WTC11 (cell line): ENCODE measurements around the gene EPS8L2. TPM values are rescaled to one million over a fixed set of nuclear protein-coding genes. Genes with fewer than 3 reads are reported as not detected.

Experiments used
- ATAC-seq: fragments of 200-7000 bp; cut with Tn5 transposase; 2 replicates; pipeline ENCODE4 v1.10.0; 2021; ENCODE audit warnings: mild to moderate bottlenecking, moderate library complexity
- CTCF ChIA-PET: fragments of 300-600 bp; sonication (Branson Sonifier 250); formaldehyde crosslinking; loops from one replicate; lab custom pipeline; 2021; ENCODE audit warnings: antibody characterized with exemption; lab: Charles Lee
- POLR2A ChIA-PET: fragments of 350-600 bp; sonication (Branson Sonifier 250); formaldehyde crosslinking; loops from one replicate; lab custom pipeline; 2021; ENCODE audit warnings: antibody characterized with exemption; lab: Charles Lee
- DNase-seq: peaks from one replicate; pipeline ENCODE4 v3.0.0; 2021; ENCODE audit warnings: low spot score
- H3K27ac Mint-ChIP-seq: 2 replicates; pipeline ENCODE4 v1.8.0; 2021; ENCODE audit warnings: mixed read lengths
- H3K27me3 Mint-ChIP-seq: 2 replicates; pipeline ENCODE4 v1.8.0; 2021; ENCODE audit warnings: low read depth, mild to moderate bottlenecking, moderate library complexity, mixed read lengths
- H3K36me3 Mint-ChIP-seq: 2 replicates; pipeline ENCODE4 v1.8.0; 2021; ENCODE audit warnings: mixed read lengths
- H3K4me1 Mint-ChIP-seq: 2 replicates; pipeline ENCODE4 v1.8.0; 2022; ENCODE audit warnings: mixed read lengths
- H3K4me3 Mint-ChIP-seq: 2 replicates; pipeline ENCODE4 v1.8.0; 2021; ENCODE audit warnings: mild to moderate bottlenecking, moderate library complexity, mixed read lengths
- H3K9me3 Mint-ChIP-seq: 2 replicates; pipeline ENCODE4 v1.8.0; 2021; ENCODE audit warnings: mixed read lengths
- AFF4 ChIP-seq: sonication (generic); formaldehyde crosslinking; IDR thresholded peaks from 2 replicates; pipeline ENCODE4 v1.8.1; 2023; ENCODE audit warnings: mild to moderate bottlenecking, missing genetic modification reagents, borderline replicate concordance
- MYBL2 ChIP-seq: sonication (generic); formaldehyde crosslinking; IDR thresholded peaks from 2 replicates; pipeline ENCODE4 v1.8.1; 2023; ENCODE audit warnings: mild to moderate bottlenecking, moderate library complexity, missing genetic modification reagents
- NR1H2 ChIP-seq: sonication (generic); formaldehyde crosslinking; IDR thresholded peaks from 2 replicates; pipeline ENCODE4 v1.9.0; 2021; ENCODE audit warnings: mild to moderate bottlenecking, moderate library complexity, missing genetic modification reagents
- NR2C2 ChIP-seq: sonication (generic); formaldehyde crosslinking; IDR thresholded peaks from 2 replicates; pipeline ENCODE4 v1.8.0; 2022; ENCODE audit warnings: mild to moderate bottlenecking, missing genetic modification reagents
- PRRX2 ChIP-seq: fragments of 250-450 bp; sonication (Bioruptor Pico); IDR thresholded peaks from 2 replicates; pipeline ENCODE4 v1.8.0; 2021; ENCODE audit warnings: mild to moderate bottlenecking
- RELA ChIP-seq: sonication (generic); formaldehyde crosslinking; IDR thresholded peaks from 2 replicates; pipeline ENCODE4 v1.8.1; 2022; ENCODE audit warnings: missing genetic modification reagents, mild to moderate bottlenecking, borderline replicate concordance
- ZBTB43 ChIP-seq: sonication (generic); formaldehyde crosslinking; IDR thresholded peaks from 2 replicates; pipeline ENCODE4 v1.8.1; 2023; ENCODE audit warnings: mild to moderate bottlenecking, missing genetic modification reagents
- ZNF121 ChIP-seq: sonication (generic); formaldehyde crosslinking; IDR thresholded peaks from 2 replicates; pipeline ENCODE4 v1.8.0; 2023; ENCODE audit warnings: missing genetic modification reagents
- ZNF425 ChIP-seq: fragments of 250-450 bp; sonication (Bioruptor Pico); conservative IDR thresholded peaks from 2 replicates; pipeline ENCODE4 v1.9.0; 2021; ENCODE audit warnings: mild to moderate bottlenecking
- total RNA-seq: library from RNA; stranded (reverse); gene quantifications from 3 replicates; pipeline ENCODE4 v1.2.3, GENCODE V29; 2021
- TF ChIP-seq, protein P1 (sequence below): sonication (generic); formaldehyde crosslinking; IDR thresholded peaks from 2 replicates; pipeline ENCODE4 v1.8.1; 2023; ENCODE audit warnings: mild to moderate bottlenecking, missing genetic modification reagents, moderate library complexity
- TF ChIP-seq, protein P2 (sequence below): sonication (generic); formaldehyde crosslinking; IDR thresholded peaks from 2 replicates; pipeline ENCODE4 v1.8.1; 2023; ENCODE audit warnings: mild to moderate bottlenecking, missing genetic modification reagents

EPS8L2 gene
- total RNA-seq, 1 experiment from 2014 or later: 51.6 TPM

DNA sequence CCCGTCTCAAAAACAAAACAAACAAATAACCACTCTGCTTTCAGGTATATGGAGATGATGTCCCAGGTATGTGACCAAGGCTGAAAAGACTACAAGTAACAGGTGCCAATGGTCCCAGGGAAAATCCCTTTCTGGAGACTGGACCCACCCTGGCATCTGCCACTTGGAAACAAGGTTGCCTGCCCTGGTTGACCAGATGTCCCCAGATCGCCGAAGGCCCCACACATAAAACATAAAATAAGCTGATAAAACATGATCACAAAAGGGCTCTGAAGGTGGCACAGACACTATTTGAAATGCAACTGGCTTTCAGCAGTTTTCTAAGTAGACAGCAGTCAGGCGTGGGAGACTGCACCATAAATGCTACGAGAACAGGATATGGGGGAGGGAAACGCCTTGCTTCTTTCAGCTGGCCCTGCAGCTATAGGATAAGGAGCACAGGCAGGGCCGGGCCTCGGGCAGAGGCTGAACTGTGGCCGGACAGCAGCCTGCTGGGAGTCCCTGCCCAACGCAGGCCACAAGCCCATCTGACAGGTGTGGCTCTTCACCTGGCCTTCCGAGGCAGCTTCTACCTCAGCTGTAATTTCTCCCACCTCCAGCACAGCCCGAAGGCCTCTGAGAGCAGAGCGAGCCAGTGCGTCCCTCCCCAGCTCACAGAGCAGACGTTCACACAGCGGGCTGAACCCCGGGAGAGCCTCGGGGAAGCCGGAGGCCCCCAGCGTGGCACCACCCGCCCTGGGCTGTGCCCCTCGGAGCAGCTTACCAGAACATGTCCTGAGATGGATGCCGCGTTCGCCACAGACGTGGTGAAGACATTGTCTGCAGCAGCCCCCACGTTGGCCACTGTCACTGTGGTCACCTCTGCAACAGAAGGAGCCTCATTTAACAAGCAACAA is 15.0 kb upstream of the EPS8L2 start:
- Mint-ChIP-seq H3K27ac (peak overlapping the region; percentile 33; the same call in 1 of the 2 replicates), H3K9me3 (no peaks in the 10 kb centered on the region), H3K4me1 (peaks cover 20% of the 10 kb centered on the region), H3K27me3 (no peaks in the 10 kb centered on the region), H3K4me3 (no peak overlapping the region), H3K36me3 (peaks cover 35% of the 10 kb centered on the region)
- ChIA-PET POLR2A (no interaction called here), CTCF (interaction anchor here (1.0 to 1.2 kb wide), 2 partner anchors 33 to 64 kb away, joined by 3 read pairs; no protein-coding TSS in a partner anchor)
- TF ChIP-seq AFF4 (CRISPR knock-in tag) (no peak), NR1H2 (CRISPR knock-in tag) (no peak)
- DNase-seq (no peak), ATAC-seq (no peak)

GRCh38 chr11:691710-692590 is 14.1 kb upstream of the EPS8L2 start:
- H3K27ac Mint-ChIP-seq: peak overlapping the region; percentile 80; the same call in 1 of the 2 replicates
- peaks cover 20% of the 10 kb centered on the region for H3K4me1 Mint-ChIP-seq
- no peaks in the 10 kb centered on the region for H3K9me3 Mint-ChIP-seq
- no peak for DNase-seq
- no peak overlapping the region for H3K4me3 Mint-ChIP-seq
- POLR2A ChIA-PET: no interaction called here
- CTCF ChIA-PET: interaction anchor here (1.0 to 1.2 kb wide), 2 partner anchors 30 to 32 kb away, joined by 3 read pairs; no protein-coding TSS in a partner anchor
- H3K36me3 Mint-ChIP-seq: peaks cover 27% of the 10 kb centered on the region
- TF ChIP-seq ZNF121 (CRISPR knock-in tag): no peak
- TF ChIP-seq MYBL2 (CRISPR knock-in tag): no peak
- no peak for ATAC-seq
- no peaks in the 10 kb centered on the region for H3K27me3 Mint-ChIP-seq

GRCh38 chr11:692824-693414 is 13.1 kb upstream of the EPS8L2 start:
- H3K36me3 Mint-ChIP-seq: peaks cover 17% of the 10 kb centered on the region
- H3K27me3 Mint-ChIP-seq: no peaks in the 10 kb centered on the region
- CTCF ChIA-PET: interaction anchor here (0.8 to 1.4 kb wide), 3 partner anchors 12 to 35 kb away, joined by 3 to 6 read pairs (median 5); no protein-coding TSS in a partner anchor
- no peak for DNase-seq
- H3K9me3 Mint-ChIP-seq: no peaks in the 10 kb centered on the region
- H3K27ac Mint-ChIP-seq: peak overlapping the region; percentile 50
- peaks cover 28% of the 10 kb centered on the region for H3K4me1 Mint-ChIP-seq
- ATAC-seq: no peak
- POLR2A ChIA-PET: no interaction called here
- H3K4me3 Mint-ChIP-seq: peak overlapping the region; percentile 54
- no peak for TF ChIP-seq AFF4 (CRISPR knock-in tag)
- TF ChIP-seq ZNF425 (CRISPR knock-in tag): no peak
- TF ChIP-seq ZBTB43 (CRISPR knock-in tag): no peak
- TF ChIP-seq, protein P1, sequence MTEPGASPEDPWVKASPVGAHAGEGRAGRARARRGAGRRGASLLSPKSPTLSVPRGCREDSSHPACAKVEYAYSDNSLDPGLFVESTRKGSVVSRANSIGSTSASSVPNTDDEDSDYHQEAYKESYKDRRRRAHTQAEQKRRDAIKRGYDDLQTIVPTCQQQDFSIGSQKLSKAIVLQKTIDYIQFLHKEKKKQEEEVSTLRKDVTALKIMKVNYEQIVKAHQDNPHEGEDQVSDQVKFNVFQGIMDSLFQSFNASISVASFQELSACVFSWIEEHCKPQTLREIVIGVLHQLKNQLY (CRISPR knock-in tag): no peak
- TF ChIP-seq, protein P2, sequence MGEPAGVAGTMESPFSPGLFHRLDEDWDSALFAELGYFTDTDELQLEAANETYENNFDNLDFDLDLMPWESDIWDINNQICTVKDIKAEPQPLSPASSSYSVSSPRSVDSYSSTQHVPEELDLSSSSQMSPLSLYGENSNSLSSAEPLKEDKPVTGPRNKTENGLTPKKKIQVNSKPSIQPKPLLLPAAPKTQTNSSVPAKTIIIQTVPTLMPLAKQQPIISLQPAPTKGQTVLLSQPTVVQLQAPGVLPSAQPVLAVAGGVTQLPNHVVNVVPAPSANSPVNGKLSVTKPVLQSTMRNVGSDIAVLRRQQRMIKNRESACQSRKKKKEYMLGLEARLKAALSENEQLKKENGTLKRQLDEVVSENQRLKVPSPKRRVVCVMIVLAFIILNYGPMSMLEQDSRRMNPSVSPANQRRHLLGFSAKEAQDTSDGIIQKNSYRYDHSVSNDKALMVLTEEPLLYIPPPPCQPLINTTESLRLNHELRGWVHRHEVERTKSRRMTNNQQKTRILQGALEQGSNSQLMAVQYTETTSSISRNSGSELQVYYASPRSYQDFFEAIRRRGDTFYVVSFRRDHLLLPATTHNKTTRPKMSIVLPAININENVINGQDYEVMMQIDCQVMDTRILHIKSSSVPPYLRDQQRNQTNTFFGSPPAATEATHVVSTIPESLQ (CRISPR knock-in tag): no peak
- no peak for TF ChIP-seq NR2C2 (CRISPR knock-in tag)
- no peak for TF ChIP-seq PRRX2 (CRISPR knock-in tag)
- TF ChIP-seq RELA: no peak
